ENCODE results near the gene RNGTT. TPM values are rescaled to one million over a fixed set of nuclear protein-coding genes. Genes with fewer than 3 reads are reported as not detected.

RNGTT gene
- total and polyA plus RNA-seq, 8 donors: 12.1 to 18.5 (median 15.7) TPM

DNA sequence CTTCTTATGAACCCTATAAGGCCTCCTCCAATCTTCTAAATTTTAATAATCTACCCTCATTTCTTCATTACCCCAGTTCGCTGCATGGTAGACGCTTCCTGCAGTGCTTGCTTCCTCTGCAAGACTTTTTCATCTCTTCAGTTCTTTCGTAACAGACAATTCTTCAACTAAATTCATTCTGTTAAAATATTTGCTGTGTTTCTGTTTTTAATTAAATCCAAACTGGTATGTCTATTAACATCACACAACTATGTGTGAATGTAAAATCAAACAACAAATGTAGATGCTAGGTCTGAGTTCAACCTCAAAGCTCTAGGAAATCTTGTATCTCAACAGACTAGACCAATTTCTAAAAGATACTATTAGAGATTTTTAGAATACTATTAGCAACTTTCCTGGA lies 199.3 kb downstream of the RNGTT start:
- Histone ChIP-seq H3K4me1 (no peaks in the 10 kb centered on the region), H3K9me3 (no peaks in the 10 kb centered on the region), H3K36me3 (peaks cover 0 to 2% of the 10 kb centered on the region in 2 donors), H3K27me3 (no peaks in the 10 kb centered on the region), H3K27ac (no peak overlapping the region), H3K4me3 (no peak overlapping the region)
- TF ChIP-seq, protein P1, sequence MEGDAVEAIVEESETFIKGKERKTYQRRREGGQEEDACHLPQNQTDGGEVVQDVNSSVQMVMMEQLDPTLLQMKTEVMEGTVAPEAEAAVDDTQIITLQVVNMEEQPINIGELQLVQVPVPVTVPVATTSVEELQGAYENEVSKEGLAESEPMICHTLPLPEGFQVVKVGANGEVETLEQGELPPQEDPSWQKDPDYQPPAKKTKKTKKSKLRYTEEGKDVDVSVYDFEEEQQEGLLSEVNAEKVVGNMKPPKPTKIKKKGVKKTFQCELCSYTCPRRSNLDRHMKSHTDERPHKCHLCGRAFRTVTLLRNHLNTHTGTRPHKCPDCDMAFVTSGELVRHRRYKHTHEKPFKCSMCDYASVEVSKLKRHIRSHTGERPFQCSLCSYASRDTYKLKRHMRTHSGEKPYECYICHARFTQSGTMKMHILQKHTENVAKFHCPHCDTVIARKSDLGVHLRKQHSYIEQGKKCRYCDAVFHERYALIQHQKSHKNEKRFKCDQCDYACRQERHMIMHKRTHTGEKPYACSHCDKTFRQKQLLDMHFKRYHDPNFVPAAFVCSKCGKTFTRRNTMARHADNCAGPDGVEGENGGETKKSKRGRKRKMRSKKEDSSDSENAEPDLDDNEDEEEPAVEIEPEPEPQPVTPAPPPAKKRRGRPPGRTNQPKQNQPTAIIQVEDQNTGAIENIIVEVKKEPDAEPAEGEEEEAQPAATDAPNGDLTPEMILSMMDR (IDR thresholded peaks at IDR 0.05): no peak
- ATAC-seq (no peak), DNase-seq (no peak)
- intact Hi-C loops (cut with DNase I): no loop called here

DNA sequence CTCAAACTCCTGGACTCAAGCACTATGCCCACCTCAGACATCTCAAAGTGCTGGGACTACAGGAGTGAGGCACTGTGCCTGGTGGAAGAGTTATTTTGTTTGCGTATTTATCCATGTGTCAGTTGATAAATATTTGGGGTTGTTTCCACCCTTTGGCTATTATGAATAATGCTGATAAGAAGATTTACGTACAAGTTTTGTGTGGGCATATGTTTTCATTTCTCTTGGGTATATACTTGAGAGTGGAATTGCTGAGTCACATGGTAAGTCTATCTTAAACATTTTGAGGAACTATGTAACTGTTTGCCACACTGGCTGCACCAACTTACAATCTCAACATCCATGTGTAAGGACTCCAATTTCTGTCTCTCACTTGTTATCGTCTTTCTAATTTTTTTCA lies 200.3 kb downstream of the RNGTT start:
- Histone ChIP-seq H3K27me3 (no peaks in the 10 kb centered on the region), H3K36me3 (no peaks in the 10 kb centered on the region), H3K9me3 (no peaks in the 10 kb centered on the region), H3K4me3 (no peak overlapping the region), H3K27ac (no peak overlapping the region), H3K4me1 (no peaks in the 10 kb centered on the region)
- intact Hi-C loops (cut with DNase I): no loop called here
- TF ChIP-seq, protein P1 (IDR thresholded peaks at IDR 0.05): no peak
- ATAC-seq: no peak
- DNase-seq: no peak

DNA sequence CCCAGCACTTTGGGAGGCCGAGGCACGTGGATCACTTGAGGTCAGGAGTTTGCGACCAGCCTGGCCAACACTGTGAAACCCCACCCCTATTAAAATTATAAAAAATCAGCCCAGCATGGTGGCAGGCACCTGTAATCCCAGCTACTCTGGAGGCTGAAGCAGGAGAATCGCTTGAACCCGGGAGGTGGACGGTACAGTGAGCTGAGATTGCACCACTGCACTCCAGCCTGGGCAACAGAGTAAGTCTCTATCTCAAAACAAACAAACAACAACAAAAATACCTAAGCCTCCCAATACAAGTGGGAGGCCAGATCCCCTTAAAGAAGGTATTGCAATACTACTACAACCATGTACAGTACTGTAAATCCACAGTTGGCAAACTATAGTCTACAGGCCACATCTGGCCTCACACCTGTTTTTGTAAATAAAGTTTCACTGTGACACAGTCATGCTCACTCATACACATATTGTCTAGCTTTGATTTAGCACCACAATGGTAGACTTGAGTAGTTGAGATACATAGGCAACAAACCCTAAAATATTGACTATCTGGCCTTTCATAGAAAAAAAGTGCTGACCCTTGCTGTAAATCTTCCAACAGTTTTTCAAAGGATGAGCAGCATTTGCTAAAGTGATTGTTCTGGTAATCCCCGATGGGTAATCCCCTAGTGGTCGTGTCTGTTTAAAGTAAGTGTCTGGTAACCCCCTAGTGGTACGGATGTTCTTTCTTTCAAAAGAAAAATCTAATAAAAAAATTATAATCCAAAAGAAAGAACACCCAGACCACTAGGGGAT lies 202.0 kb downstream of the RNGTT start:
- H3K27ac ChIP-seq: no peak overlapping the region
- H3K27me3 ChIP-seq: no peaks in the 10 kb centered on the region
- TF ChIP-seq, protein P1 (IDR thresholded peaks at IDR 0.05): no peak
- H3K9me3 ChIP-seq: no peaks in the 10 kb centered on the region
- no peaks in the 10 kb centered on the region for H3K4me1 ChIP-seq
- ATAC-seq: no peak
- no peak overlapping the region for H3K4me3 ChIP-seq
- intact Hi-C loops (cut with DNase I): no loop called here
- DNase-seq: no peak
- no peaks in the 10 kb centered on the region for H3K36me3 ChIP-seq

DNA sequence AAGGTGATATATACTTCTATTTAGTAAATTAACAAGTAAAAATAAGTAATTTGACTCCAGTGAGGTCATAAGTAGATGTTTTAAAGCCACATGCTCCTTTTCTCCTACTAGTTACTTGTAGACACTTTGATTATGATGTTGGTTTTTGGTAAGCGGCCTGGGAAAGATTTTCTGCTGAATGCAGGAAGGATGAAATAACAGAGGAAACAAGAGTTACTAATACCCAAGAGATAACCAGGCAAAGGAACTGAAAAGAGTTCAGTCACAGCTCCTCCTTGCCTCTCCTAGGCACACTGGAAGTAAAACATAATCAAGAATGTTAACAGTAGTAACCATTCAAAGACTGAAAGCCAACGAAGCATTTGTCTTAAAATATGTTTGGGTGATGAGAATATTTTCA lies 203.3 kb downstream of the RNGTT start:
- TF ChIP-seq, protein P1 (IDR thresholded peaks at IDR 0.05): no peak
- no peak for ATAC-seq
- Histone ChIP-seq H3K27ac (no peak overlapping the region), H3K27me3 (no peaks in the 10 kb centered on the region), H3K36me3 (no peaks in the 10 kb centered on the region), H3K4me3 (no peak overlapping the region), H3K4me1 (no peaks in the 10 kb centered on the region), H3K9me3 (no peaks in the 10 kb centered on the region)
- DNase-seq: no peak
- intact Hi-C loops (cut with DNase I): no loop called here

DNA sequence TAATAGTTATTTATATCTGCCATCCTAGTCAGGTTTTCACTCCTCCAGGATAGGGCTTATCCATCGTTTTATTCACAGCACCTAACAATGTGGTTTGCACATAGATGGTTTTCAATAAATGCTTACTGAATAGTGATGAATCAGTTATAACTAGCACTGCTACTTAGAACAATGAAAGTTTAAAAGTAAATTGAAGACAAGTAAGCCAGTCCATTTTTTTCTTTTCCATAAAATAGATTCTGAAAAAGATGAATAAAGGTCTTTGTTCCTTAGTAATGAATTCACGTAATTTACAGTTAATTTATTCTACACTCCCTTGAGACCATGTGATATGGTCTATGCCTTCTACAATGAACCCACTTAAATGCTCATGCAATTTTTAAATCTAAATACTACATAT lies 212.5 kb downstream of the RNGTT start:
- no peak overlapping the region for H3K27ac ChIP-seq

More for the DNA sequence above, 212.5 kb downstream of the RNGTT start:
- H3K36me3 ChIP-seq: no peaks in the 10 kb centered on the region
- H3K4me1 ChIP-seq: no peaks in the 10 kb centered on the region
- H3K27me3 ChIP-seq: no peaks in the 10 kb centered on the region
- H3K4me3 ChIP-seq: no peak overlapping the region
- peaks cover 0 to 3% of the 10 kb centered on the region in 2 donors for H3K9me3 ChIP-seq
- ATAC-seq (no peak), DNase-seq (no peak)
- TF ChIP-seq, protein P1 (IDR thresholded peaks at IDR 0.05): no peak
- intact Hi-C loops (cut with DNase I): no loop called here

Data from left lung (tissue), 10 donors.